Kasumi-1 (cell line): ENCODE measurements around the gene RGMA.
"Not testable (repeated sequence)": the region's sequence is repeated elsewhere in the genome, so short reads cannot be mapped to it uniquely, and the experiment has no call there.

Experiments used
- DNase-seq, 2 experiments: peaks; one replicate each; lab custom pipeline; 2025; lab: John Stamatoyannopoulos, UW

The RGMA gene

DNA sequence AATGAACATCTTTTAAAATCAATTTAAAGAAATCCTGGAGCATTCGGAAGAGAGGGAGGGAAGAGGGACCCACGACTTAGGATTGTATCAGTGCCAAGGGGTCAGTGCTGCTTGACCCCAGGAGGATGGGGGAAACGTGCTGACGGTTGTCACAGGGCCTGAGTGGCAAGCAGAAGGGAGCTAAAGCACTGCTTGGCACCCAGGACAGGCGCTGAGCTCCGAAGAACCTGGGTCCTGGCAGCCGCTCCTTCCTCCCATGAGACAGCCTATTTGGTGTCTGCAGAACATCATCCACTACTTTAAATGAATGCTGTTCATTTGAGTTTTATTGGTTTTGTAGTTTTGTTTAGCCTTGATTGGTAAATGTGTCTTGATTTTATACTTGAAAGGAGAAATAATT, 54.5 kb downstream of the RGMA start:
- no peak for DNase-seq

DNA sequence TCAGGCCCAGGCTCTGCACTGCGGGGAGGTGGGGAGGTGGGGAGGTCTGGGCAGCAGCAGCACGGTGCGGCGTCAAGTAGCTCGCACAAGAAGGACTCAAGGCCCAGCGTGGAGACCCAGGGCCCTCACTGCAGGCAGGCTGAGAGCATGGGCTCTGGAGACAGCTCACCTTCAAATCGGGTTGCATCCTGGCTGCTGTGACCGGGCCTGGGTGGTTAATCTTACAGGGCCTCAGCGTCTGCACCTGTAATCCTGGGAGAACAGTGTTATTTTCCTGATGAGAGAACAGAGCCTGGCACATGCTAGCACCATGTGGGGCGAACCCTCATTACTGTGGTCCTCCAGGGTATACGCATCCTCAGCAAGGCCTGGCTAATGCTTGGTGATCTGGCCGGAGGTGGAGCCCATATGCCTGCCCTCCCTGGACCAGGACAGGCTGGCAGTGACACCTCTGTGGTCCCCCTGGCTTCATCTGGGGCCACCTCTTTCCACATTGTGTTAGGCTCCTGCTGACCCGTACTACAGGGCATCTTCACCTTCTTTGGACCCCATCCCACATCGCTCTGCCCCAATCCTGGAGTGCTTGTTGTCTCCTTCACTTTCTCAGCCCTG, 55.5 kb downstream of the RGMA start:
- no peak for DNase-seq

DNA sequence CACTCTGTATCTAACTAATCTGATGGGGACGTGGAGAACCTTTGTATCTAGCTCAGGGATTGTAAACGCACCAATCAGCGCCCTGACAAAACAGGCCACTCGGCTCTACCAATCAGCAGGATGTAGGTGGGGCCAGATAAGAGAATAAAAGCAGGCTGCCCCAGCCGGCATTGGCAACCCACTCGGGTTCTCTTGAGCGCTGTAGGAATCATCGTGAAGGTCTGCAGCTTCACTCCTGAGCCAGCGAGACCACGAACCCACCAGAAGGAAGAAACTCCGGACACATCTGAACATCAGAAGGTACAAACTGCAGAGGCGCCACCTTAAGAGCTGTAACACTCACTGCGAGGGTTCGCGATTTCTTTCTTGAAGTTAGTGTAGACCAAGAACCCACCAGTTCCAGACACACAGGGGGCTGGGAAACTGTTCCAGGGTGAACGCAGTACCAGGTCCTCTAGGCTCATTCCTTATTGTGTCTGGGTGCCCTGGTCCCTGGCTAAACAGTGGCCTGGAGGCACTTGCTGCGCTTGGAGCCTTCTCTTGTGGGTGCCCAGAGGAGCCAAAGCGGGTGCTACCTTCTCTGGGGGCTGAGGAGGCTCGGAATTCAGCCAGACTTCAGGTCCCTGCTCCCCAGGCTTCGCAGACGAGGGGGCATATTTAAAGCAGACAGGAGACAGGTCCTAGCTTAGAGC, 56.4 kb downstream of the RGMA start:
- DNase-seq: not testable (repeated sequence)

DNA sequence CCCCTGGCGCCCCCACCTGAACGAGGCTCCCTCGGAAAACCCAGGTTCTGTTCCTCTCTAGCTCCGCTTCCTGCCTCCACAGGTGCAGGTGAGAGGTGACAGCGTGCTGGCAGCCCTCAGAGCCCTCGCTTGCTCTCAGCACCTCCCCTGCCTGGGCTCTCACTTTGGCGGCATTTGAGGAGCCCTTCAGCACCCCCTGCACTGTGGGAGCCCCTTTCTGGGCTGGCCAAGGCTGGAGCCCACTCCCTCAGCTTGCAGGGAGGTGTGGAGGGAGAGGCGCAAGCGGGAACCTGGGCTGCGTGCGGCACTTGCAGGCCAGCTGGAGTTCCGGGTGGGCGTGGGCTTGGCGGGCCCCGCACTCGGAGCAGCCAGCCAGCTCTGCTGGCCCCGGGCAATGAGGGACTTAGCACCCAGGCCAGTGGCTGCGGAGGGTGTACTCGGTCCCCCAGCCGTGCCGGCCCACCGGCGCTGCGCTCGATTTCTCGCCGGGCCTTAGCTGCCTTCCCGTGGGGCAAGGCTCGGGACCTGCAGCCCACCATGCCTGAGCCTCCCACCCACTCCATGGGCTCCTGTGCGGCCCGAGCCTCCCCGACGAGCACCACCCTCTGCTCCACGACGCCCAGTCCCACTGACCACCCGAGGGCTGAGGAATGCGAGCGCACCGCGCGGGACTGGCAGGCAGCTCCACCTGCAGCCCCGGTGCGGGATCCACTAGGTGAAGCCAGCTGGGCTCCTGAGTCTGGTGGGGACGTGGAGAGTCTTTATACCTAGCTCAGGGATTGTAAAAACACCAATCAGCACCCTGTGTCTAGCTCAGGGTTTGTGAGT, 57.2 kb downstream of the RGMA start:
- not testable (repeated sequence) for DNase-seq

DNA sequence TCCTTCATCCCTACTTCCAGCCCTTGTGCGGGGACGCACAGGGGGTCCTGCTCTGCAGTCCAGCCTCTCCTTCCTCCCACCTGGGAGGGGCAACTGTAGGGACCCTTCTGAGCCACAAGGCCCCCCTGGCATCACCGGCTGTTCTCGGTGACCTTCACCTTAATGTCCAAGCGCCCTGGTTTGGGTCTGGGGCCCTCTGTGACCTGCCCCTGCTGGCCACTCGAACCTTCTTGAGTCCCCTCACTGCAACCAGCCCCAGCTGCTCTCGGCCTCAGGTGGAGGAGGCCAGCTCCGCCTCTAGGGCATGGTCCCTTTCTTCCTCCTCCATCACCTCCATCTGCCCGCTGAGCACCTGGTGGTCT, 57.9 kb downstream of the RGMA start:
- DNase-seq: no peak

DNA sequence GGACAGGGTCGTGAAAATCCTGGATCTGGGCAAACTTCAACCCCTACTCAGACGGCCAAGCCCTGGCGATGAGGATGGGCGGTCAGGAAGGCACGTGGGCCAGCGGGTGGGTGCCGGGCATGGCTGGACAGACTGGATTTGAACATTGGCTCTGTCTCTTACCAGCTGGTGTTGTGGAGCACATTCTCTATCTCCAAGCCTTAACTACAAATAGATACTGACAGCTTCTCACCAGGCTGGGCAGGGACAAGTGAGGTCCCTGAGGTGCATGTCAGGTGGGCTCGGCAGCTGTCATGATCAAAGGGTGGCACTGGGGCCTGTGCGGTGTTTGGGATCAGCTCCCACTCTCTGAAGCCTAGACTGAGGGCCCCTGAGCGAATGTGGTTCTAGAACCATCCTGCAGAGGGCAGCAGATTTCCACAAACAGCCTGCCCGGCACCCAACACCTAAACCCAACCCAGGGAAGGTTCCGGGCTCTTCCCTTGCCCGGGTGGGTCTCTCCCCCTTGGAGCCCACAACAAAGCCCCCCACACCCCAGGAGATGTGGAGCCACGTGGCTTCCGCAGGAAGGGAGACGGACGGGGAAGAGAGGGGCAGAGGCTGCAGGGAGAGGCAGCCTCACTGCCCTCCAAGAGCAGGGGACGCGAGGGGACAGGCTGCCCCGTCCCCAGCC, 58.4 kb downstream of the RGMA start:
- DNase-seq: peak; percentile 59 to 65

DNA sequence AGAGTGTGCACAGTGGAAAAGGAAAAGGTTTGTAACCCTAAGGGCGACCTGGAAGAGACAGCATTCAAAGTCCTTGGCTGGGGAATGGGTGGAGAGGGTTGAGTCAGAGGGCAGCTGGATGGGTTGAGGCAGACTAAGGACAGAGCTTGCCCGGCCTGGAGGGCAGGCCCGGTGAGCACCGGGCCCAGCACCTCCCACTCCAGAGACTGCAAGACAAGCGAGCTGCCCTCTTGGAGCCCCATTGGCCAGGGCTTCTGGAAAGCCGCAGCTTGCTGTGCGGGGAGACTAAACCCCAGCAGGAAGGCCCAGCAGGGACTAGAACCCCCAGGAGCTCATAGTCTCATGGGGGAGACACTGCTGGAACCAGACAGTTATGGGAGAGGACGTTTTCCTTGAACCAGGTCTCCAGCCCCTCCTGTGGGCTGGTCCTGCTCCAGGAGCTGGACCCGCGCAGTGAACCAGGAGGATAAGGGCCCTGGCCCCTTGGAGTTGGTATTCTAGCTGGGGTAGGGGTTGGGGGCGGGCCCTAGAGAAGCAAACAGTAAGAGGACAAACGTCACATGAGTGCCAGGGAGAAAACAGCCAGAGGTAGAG, 59.1 kb downstream of the RGMA start:
- no peak for DNase-seq

DNA sequence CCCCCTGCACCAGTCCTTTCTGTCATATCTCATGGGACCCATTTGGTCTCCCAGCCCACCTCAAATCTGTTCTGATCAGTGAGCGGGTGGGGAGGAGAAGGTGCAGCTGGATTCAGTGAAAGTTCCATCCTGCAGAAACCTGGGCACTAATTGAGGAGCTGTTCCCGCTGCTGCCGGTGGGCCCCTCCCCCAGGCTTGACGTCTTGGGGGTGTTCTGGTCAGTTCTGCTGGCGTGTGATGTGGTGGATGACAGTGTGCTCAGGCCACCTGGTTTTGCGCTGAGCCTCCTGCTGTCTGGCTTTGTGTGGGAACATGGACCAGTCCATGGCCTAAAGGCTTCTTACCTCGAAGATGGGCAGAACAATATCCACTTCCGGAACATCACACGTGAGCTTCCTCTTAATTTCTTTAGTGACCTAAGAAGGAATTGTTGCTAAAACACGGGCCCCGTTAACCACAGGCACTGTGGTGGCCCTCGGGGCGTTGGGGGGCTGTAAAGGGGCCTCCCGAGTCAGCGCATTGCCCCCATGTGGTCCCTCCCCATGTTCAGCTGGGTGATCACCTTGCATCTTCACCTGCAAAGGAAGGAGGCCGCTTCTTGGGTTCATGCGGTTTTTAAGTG, 59.7 kb downstream of the RGMA start:
- no peak for DNase-seq

DNA sequence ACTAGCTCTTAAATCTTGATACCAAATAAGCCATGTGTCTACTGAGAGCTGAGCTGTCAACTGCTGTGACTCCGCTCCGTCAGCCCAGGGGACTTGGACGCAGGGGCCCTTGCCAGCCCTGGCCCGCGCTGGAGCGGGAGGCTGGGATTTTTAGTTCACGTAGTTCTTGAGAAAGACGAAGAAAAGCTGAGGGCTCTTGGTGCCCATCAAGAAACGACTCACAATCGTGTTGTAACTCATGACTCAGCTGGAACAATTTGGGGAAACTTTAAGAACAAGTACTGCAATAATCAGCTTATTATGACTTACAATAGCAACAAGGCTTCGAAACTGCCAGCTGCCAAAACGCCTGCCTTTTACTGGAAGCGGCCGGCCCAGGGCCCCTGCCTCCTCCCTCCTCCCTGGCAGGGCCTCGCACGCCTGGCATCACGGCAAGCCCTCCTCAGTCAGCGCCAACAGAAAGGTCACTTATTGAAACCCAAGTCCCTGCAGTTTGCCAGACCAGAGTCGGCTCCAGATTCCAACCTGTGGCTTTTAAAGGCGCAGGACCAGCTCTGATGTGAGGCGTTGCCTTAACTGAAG, 60.3 kb downstream of the RGMA start:
- no peak for DNase-seq

DNA sequence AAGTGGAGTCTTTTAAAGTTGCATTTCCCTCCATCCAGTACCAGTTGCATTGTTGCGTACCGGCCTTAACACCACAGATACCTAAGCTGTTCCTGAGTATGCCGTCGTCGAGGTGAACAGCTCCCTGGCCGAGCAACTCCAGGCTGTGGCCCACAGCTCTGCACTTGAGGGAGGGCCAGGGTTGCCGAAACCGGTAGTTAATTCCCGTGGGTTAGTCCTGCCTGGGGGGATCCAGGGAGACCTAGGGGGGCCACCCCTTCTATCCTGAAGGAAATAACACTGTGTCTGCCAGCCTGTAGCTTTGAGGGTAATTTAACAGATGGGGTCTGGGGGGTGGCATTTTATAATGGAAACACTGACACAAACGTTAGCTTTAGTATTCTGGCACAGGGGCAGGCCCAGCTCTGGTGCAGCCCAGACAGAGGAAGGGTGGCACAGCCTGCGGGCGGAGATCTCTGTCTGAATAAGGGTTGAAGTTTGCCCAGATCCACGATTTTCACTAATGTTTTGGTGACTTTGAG, 60.8 kb downstream of the RGMA start:
- no peak for DNase-seq

DNA sequence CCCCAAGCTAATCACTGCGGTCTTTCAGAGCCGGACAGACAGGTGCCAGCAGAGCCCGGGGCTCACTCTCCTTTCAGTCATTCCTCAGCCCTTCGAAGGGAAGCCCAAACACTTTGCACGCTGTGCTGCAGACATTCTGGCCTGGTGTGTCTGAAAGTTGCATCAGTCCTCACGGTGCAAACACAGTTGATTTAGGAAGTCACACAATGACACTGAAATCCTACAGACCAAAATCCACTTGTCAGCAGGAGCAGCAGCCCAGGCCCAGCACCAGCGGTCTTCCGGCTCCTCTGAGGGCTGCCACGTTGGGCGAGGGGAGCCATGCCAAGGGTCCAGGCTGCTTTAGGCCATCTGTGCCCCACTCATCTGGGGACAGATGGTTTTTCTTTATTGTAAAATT, 61.6 kb downstream of the RGMA start:
- DNase-seq: no peak

DNA sequence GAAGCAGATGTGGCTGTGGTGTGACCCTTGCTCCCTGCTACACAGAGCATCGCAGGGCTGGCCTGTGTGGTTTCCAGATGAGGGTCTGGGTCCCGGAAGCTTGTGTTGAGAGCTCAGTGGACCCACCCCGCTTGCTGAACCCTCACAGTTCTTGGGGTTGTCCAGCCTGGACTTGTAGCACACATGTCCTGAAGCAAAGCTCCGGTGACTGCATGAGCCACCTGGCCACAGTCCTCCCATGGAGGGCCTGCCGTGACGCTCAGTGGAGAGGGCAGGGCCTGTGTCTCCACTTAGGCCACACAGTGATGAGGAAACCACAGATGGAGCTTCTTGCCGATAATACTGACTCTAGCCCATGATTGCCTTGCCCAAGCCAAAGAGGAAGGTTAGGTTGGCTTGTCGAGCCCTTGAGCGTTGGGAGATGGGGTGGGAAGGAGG, 62.6 kb downstream of the RGMA start:
- DNase-seq: no peak

DNA sequence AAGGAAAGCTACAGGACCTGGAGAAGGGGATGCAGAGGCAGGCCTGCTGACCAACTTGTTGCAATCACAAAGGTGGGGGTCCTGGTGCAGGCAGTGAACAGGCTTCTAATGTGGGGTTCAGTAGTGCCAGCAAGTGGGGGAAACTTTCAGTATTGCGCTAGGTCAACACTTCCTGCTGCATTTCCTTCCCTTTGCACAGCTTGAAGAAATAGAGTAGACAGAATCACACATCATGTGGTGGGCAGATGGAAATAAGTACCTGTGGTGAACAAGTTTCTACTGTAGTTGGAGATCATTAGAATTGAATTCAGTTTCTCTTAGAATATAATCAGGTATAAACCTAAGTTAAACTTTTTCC, 63.4 kb downstream of the RGMA start:
- DNase-seq: no peak

DNA sequence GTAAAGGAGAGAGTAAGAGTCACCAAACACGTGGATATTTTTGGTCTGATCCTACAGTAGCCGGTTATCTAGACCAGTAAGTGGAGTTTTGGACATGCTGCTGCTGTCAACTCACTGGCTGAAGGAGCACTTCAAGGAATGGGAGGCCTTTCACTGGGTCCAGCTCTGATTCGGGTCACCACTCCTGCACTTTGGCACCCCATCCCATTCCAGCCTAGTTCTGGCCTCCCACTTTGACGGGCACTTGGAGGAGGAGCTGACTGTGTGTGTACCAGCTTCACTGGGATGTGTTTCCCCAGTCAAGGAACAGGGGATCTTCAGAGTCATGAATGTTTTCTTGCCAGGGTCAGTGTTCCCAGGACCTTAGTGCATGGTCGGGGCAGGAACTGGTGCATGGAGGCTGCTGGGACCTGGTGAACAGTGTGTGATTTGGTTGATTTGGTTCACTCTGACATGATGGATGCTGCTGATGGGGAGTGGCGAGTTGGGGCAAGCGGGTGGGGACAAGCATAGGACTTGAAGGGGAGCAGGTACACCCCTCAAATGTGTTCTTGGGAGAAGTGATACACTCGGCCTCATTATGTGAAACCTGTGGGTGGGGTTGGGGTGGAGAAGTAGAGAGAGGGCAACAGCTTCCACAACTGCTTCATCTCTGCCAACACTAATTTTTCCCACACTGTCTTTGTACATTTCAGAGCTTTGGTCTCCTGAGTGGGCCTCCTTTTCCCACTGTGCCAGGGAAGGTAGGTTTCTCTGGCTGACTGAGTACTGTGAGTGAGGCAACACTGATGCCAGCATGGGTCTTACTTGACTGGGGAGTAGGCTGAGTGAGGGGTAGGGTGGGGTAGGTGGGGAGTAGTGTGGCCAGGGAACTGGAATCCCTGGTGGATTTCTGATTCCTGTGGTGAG, 64.0 kb downstream of the RGMA start:
- DNase-seq: no peak

DNA sequence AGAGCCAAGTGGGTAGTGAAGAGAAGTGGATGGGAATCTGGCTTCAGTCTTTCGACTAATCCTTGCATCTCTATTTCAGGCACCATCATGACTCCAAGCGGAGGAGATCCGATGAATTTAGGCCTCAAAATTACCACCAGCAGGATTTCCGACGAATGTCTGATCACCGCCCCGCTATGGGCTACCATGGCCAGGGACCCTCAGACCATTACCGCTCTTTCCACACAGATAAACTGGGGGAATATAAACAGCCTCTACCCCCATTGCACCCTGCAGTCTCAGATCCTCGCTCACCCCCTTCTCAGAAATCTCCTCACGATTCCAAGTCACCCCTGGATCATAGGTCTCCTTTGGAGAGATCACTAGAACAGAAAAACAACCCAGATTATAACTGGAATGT, 64.7 kb downstream of the RGMA start:
- no peak for DNase-seq

DNA sequence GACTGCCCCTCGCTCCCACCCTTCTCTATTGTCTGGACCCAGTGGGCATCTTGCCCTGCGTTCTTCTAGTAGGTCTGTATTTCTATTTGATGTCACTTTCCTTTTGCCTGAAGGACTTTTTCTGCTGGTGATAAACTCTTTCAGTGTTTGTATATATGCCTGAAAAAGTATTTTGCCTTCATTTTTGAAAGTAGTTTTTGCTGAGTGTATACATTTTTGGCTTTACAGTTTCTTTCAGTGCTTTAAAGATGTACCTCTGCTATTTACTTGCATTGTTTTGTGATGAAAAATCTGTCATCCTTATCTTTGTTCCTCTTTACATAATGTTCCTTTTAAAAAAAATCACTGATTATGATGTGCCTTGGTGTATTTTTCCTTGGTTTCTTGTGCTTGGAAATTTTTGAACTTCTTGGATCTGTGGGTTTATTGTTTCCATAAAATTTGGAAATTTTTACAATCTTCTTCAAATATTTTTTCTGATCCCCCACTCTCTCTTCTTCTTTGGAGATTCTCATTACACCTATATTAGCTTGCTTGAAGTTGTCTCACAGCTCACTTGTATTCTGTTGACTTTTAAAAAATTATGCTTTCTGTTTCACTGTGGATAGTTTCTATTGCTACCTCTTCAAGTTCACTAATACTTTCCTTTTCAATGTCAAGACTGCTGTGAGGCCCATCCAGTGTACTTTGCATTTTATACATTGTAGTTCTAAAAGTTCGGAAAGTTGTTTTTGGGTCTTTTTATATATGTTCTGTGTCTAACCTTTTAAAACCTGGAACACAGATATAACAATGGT, 67.8 kb downstream of the RGMA start:
- DNase-seq: no peak

DNA sequence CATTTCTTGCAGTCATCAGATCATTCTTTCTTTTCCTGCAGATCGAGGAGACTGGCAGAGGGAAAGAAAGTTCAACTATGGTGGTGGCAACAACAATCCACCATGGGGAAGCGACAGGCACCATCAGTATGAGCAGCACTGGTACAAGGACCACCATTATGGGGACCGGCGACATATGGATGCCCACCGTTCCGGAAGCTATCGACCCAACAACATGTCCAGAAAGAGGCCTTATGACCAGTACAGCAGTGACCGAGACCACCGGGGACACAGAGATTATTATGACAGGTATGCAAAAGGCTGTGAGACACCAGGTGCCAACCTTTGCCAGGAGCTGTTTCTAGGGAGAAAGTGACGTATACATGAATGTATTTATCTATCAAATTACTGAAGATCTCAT, 69.0 kb downstream of the RGMA start:
- DNase-seq: no peak

DNA sequence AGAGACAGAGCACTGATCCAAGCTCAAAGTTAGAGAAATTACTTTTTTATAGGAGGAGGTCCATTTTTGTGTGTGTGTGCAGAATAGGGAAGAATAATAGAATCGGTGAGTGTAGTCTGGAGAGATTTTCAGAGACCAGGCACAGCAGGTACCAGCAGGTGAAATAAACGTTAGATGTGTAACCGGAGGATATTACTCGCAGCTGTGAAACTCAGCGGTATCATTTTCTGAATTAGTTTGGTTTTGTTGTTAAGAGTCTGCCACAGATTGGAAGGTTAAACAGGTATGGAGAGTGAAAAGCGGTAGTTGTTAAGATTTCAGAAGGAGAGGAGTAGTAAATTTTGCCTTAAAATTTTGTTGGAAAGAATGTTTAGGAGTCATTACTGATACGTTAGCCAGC, 69.9 kb downstream of the RGMA start:
- DNase-seq: no peak

DNA sequence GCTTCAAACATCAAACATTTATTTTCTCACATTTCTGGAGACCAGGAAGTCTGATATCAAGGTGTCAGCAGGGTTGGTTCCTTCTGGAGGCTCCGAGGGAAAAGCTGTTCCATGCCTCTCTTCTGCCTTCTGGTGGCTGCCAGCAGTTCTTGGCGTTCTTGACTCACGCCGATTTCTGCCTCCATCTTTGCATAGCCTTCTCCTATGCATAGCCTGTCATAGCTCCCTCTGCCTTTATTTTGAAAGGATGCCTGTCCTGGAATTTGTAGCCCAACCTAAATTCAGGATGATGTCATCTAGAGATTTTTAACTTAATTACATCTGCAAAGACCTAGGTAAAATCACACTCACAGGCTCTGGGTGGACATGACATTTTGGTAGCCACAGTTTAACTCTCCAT, 70.4 kb downstream of the RGMA start:
- DNase-seq: no peak
